Islet of Langerhans (tissue), 1 donor: ENCODE results near the gene KLF9.
"Not testable (repeated sequence)": the region's sequence is repeated elsewhere in the genome, so short reads cannot be mapped to it uniquely, and the experiment has no call there.

Experiments used
- FAIRE-seq: peaks from one replicate; lab custom pipeline; 2011; peaks lifted over from hg19 to GRCh38; lab: Jason Lieb, UNC

The KLF9 gene

DNA sequence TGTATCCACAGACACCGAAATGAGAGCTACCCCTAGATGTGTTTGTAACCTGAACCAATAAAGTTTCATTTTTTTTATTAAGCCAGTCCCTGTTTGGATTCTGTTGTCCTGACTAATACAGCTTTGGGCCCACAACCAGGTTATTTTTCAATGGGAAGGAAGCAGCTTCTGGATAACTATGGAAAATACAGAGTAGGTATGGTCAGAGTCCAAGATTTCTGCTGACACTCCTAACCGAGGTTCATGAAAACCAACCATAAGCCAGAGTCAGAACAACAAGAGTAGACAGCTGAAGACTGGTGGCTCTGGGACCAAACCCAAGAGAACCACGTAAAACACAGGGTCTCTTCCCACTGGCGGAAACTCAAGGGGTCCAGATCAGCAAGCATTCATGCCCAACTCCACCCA, 10.8 kb downstream of the KLF9 start:
- FAIRE-seq = no peak

- FAIRE-seq = no peak
Measured at GRCh38 chr9:70403166-70403565, 11.3 kb downstream of the KLF9 start.

GRCh38 chr9:70402213-70402612, 12.2 kb downstream of the KLF9 start:
- FAIRE-seq = no peak

- FAIRE-seq = not testable (repeated sequence)
Measured at GRCh38 chr9:70401241-70401640, 13.2 kb downstream of the KLF9 start.

DNA sequence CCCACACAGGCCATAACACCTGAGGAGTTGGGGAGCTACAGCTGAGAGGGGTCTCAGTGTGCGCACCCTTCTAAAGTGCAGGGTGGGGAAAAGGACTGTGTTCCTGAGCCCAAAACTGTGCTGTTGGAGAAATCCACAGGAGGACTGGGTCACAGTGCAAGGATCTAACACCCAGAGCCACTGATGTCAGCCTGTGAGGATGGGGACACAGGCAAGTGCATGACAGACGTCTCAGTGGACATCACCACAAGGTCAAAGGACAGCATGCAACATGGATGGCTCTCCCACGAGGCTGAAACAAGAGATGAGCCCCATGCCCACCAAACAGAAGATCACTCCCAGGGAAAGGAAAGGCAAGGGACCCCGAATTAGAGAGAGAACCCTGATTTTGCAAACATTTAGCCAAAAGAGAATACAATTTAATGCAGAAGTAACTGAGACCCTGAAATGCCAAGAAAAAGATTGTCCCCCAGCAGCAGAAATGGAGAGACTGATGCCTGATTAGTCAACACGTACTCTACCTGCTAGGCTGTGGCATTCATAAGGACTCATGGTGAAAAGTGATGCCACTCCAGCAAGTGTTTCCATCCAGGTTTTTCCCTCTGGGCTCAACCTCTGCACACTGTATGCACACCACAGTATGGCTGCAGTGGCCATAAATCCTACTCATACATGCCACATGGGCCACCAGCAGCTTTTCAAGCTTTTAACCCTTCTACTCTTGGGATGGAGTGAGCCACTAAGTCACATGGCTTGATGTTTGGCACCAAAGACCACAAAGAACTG, 14.2 kb downstream of the KLF9 start:
- FAIRE-seq = no peak

GRCh38 chr9:70399141-70399540, 15.3 kb downstream of the KLF9 start:
- FAIRE-seq = no peak

- peak; percentile 78 for FAIRE-seq
Measured at GRCh38 chr9:70398145-70398556, 16.3 kb downstream of the KLF9 start.

DNA sequence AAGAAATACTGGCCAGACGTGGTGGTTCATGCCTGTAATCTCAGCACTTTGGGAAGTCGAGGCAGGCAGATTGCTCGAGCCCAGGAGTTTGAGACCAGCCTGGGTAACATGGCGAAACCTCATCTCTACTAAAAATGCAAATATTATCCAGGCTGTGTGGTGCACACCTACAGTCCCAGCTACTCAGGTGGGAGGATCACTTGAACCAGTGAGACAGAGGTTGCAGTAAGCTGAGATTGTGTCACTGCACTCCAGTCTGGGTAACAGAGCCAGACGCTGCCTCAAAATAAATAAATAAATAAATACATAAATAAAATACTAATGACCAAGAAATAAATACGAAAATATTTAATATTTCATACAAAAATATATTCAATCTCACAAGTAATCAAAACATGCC, 18.8 kb downstream of the KLF9 start:
- no peak for FAIRE-seq

DNA sequence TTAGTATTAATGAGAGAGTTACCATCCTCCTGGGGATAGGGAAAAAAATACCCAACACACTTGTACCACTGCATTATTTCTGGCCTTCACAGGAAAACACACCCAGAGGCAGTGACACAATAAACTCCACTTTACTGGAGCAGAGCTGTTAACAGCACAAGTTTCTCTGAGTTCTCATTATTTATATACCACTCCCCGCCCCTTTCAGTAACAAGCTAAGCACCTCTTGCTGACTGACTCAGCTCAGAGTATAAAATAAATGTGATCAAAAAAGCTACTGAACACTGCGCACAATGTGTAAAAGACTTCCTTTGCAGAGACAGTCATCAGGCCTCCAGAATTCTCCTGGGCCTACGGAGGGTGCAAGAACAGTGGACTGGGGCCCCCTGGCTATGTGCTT, 21.6 kb downstream of the KLF9 start:
- FAIRE-seq = no peak

DNA sequence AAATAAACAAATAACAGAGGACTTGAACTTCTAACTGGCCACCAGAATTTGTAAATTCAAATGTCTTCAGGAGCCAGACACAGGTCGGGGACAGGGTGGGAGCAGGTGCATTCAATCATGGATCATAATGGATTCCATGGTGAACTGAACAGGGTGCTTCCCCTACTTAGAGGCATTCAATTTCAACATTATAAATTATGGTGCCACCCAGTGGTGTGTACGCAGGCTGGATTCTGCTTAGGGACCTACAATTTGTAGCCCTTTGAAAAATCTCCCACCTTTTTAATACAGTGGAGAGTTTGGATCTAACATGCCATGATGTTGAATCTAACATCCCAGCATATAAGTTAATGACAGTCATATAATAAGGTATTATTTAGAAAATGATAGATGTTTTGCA, 22.3 kb downstream of the KLF9 start:
- FAIRE-seq = no peak

DNA sequence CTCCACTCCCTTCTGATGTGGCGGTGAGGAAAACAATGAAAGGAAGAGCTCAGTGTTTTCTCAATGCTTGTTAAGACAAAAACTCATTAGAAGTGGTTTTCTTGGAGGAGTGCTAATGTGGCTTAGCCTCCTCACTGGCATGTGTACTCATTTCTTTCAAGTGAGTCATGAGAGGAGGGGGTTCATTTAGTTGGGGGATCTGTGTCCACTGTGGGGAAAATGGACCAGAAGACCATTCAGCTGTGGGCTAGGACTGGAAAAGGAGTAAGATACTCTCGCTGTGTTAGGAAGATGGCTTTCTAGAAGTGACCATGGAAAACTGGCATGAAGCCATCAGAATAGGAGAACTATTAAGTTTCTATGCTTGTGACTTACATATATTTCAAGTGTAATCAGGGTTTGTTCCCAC, 23.5 kb downstream of the KLF9 start:
- no peak for FAIRE-seq

DNA sequence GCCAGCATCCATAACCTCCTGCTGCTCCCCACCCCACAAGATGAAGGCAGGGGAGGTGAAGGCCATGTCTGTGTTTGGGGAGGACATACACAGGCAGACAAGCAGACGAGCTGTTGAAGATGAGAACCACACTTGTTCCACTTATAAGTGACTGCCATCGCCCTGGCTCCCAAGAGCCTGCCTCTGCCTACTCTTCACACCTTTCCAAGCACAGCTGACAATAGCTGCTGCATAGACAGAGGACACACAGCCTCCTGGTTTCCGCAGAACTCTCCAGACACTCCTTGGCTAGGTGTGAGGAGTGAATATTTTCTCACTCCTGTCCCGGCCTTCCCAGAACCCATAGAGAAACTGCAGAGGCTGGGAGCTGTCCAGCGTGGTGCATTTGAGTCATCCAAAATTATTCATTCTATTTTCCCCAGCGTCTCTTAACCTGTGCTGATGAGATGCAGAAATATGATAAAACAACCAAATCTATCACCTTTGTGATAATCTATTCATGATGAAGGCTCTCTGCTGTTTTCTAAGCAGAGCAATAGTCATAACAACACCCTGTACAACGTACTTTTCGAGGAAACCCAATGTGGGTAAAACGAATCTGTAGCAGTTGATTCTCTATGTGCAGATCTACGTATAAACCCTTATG, 24.7 kb downstream of the KLF9 start:
- no peak for FAIRE-seq

- FAIRE-seq = no peak
Measured at GRCh38 chr9:70389188-70389587, 25.3 kb downstream of the KLF9 start.

DNA sequence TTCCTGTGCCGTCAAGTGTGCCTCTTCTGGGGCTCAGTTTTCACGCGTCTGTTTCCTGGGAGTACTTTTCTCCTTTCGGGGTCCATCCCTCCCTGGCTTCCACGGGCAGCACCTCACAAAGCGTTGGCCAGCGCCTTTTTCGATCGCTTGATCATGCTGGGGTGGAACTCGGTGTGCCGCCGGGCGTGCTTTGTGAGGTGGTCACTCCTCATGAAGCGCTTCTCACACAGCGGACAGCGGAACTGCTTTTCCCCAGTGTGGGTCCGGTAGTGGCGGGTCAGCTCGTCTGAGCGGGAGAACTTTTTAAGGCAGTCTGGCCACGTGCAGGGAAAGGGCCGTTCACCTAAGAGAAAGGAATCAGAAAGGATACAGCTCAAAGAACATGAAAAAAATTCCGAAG, 26.8 kb downstream of the KLF9 start:
- no peak for FAIRE-seq

DNA sequence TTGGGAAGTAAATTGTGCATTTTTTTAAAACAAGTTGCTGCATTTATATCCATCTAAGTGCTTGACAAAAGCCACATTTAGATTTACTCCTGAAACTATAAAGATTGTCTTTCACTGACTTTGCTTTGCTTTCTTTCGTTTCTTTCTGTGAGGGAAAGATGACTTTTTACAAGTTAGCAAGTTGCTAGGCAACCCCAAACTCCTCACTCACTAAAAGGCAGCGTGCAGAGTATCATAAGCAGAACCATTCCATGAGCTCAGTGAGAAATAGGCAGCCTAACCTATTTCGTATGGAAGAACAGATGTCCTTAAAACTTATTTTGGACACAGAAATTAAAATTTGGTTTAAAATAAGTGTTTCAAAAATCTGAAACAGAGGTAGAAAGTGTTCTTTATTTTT, 29.0 kb downstream of the KLF9 start:
- no peak for FAIRE-seq

DNA sequence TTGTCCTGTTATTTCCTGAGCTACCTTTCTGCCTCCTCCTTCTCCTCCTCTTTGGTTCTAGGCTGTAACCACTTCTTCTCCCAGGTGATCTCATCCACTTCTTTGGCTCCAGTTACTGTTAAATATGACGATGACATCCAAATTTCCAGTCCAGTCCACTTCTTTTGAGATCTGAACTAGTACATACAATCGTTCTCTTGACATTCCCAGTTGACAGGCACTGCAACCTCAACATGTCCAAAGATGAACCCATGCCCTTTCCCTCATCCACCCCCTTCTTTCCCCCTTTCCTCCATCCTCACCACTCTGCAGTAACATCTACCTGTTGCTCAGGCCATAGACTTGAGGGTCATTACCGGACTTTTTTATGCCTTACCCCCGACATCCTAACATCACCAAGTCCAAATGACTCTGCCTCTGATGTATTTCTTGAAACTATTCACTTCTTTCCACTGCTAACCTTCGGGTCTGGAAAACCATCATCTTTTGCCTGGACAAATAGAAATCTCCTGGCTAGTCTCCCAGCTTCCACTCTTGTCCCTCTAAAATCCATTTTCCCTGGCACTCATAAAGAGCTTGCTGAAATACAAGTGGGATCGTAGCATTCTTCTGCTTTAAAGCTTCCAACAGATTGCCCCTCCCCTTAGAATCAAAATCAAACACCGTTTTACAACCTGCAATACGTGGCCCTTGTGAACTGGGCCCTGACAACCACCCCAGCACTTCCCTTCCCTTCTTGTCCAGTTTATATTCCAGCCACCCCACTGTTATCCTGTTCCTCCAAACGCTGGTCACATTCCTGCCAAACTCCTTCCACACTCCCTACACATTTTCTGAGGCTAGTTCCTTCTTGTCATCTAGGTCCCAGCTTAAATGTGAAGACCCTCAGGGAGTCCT, 31.5 kb downstream of the KLF9 start:
- no peak for FAIRE-seq

DNA sequence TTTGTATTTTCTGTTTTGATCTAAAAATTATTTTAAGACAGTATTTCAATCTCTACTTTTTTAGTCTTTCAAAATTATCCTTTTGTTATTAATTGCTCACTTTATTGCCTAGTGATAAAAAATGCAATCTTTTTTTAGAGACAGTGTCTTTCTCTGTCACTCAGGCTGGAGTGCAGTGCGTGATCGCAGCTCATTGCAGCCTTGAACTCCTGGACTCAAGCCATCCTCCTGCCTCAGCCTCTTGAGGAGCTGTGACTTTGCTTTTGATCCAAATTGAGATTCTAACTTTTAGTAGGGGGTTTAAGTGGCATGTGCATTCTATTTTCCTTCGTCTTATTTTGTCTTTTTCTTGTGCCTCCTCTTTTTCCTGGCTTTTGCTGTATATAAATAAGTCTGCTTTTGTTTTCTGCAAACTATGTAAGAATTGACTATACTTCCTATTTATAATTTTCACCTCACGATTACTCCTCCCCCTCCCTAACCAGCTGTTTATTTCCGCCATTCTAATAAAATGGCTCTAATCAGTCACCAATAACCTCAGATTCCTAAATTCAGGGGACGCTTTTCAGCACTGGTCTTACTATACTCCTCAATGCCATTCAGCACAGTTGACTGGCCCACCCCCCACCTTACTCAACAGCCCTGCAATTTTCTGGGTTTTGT, 32.3 kb downstream of the KLF9 start:
- peak; percentile 93 for FAIRE-seq

DNA sequence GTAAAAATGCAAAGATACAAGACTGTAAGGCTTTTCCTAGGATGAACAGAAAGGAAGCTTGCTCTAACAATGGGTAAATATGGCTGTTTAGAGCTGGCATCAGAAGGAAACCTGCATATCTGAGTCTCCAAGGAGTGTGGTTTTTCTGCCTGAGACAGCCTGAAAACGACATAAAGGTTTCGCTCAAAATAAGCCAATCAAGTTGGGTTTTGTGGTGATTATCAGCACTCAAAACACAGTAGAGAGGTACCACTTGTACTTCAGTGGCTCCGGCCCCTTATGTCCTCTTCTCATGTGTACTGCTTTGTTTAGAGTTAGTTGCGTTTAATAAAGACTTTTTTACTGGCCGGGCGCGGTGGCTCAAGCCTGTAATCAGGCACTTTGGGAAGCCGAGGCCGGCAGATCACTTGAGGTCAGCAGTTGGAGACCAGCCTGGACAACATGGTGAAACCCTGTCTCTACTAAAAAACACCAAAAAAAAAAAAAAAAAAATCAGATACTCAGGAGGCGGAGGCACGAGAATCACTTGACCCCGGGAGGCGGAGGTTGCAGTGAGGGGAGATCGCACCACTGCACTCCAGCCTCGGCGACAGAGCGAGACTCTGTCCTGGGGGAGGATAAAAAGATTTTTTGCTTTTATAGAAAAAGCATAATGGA, 39.4 kb downstream of the KLF9 start:
- no peak for FAIRE-seq

DNA sequence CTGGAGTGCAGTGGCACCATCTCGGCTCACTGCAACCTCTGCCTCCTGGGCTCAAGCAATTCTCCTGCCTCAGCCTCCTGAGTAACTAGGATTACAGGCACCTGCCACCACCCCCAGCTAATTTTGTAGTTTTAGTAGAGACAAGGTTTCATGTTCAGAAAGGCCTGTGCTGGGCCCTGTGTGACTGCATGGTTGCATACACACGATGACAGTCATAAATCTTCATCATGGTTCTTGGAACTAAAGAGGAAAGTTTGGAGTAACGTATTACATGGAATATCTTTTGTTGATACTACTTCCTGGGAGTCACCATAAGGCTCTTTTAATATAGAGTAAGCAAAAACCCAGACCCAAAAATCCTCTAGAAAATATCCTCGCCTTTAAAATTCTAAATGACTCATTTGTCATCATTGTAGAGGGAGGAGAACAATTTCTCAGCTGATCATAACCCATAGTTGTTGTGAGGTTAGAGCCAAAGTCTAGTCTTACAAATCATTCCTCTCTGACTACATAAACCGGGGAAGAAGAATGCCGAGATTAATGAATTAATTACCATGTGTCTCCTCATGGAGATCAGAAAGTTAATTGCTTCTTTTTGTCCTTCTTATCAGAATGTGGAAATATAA, 47.0 kb downstream of the KLF9 start:
- no peak for FAIRE-seq

- FAIRE-seq = no peak
Measured at GRCh38 chr9:70363760-70364159, 50.7 kb downstream of the KLF9 start.

- FAIRE-seq = no peak
Measured at GRCh38 chr9:70362952-70363351, 51.5 kb downstream of the KLF9 start.
